ENCODE data around the gene ADNP2.

- TF ChIP-seq USF2 (IDR thresholded peaks at IDR 0.05; ENCODE audit: low read depth, low read length) = no peak
- no peak for TF ChIP-seq RFX5 (IDR thresholded peaks at IDR 0.05; ENCODE audit: low read depth, low read length)
- TF ChIP-seq POLR2A (IDR thresholded peaks at IDR 0.05; ENCODE audit: low read depth, low read length) = no peak
- no peak for TF ChIP-seq CTCF (conservative IDR thresholded peaks at IDR 0.05; ENCODE audit: low read depth, low read length)
- TF ChIP-seq MXI1 (IDR thresholded peaks at IDR 0.05; ENCODE audit: borderline replicate concordance, low read depth, low read length) = no peak
- TF ChIP-seq FOS (IDR thresholded peaks at IDR 0.05; ENCODE audit: low read depth, low read length) = no peak
Measured at GRCh38 chr18:80075940-80076339, 33.1 kb upstream of the ADNP2 start.

All from IMR-90 (cell line).